ENCODE results near the gene HSP90AA1. TPM values are rescaled to one million over a fixed set of nuclear protein-coding genes. Genes with fewer than 3 reads are reported as not detected.

Gene HSP90AA1
- total and polyA plus RNA-seq, 2 experiments from 2014 or later: 1,401 to 2,107 TPM

- peaks cover 95% of the 10 kb centered on the region for H3K36me3 Mint-ChIP-seq (ENCODE audit: low read depth)
- Histone ChIP-seq H3K9me2 (ENCODE audit: insufficient read depth) (no peaks in the 10 kb centered on the region), H2AFZ (no peak overlapping the region), H3F3A (replicated peaks; ENCODE audit: low read depth) (0 out of 2 replicates have a peak, but pooled peaks cover 7% of the 10 kb centered on the region), H3K4me1 (ENCODE audit: insufficient read depth) (no peaks in the 10 kb centered on the region), H3K4me3 (no peak overlapping the region), H3K79me2 (replicated peaks; ENCODE audit: insufficient read depth) (no peaks in the 10 kb centered on the region), H3K27ac (ENCODE audit: low read depth) (no peak overlapping the region), H3K36me3 (ENCODE audit: insufficient read depth) (peaks cover 70% of the 10 kb centered on the region), H4K20me1 (replicated peaks; ENCODE audit: insufficient read depth) (peaks cover 13% of the 10 kb centered on the region), H3K27me3 (ENCODE audit: insufficient read depth) (no peaks in the 10 kb centered on the region), H3K4me2 (no peak overlapping the region)
- no peak for ATAC-seq
- no peak overlapping the region for H3K27ac Mint-ChIP-seq
- no peak overlapping the region for H3K4me3 Mint-ChIP-seq
- H3K4me1 Mint-ChIP-seq: no peaks in the 10 kb centered on the region
- TF ChIP-seq EZH2phosphoT487 (IDR thresholded peaks at IDR 0.05; ENCODE audit: unreplicated experiment): no peak
- H3K27me3 Mint-ChIP-seq (ENCODE audit: insufficient read depth, low read depth, poor library complexity): peaks cover 8% of the 10 kb centered on the region
- DNase-seq (ENCODE audit: low spot score): no peak
- H3K9me3 Mint-ChIP-seq: no peaks in the 10 kb centered on the region
Observed at GRCh38 chr14:102040153-102040552, 46.7 kb downstream of the HSP90AA1 start.

GRCh38 chr14:102039157-102039556 lies 47.7 kb downstream of the HSP90AA1 start:
- no peak overlapping the region for H3K4me3 ChIP-seq
- peaks cover 3% of the 10 kb centered on the region; the same call in 1 of the 2 replicates for H3F3A ChIP-seq (replicated peaks; ENCODE audit: low read depth)
- no peaks in the 10 kb centered on the region for H3K27me3 ChIP-seq (ENCODE audit: insufficient read depth)
- no peaks in the 10 kb centered on the region for H3K79me2 ChIP-seq (replicated peaks; ENCODE audit: insufficient read depth)
- peaks cover 13% of the 10 kb centered on the region for H4K20me1 ChIP-seq (replicated peaks; ENCODE audit: insufficient read depth)
- H3K36me3 ChIP-seq (ENCODE audit: insufficient read depth): peaks cover 71% of the 10 kb centered on the region
- ATAC-seq (no peak), DNase-seq (ENCODE audit: low spot score) (no peak)
- H3K27me3 Mint-ChIP-seq (ENCODE audit: insufficient read depth, low read depth, poor library complexity): peaks cover 6% of the 10 kb centered on the region
- H3K4me1 ChIP-seq (ENCODE audit: insufficient read depth): no peaks in the 10 kb centered on the region
- H3K27ac ChIP-seq (ENCODE audit: low read depth): no peak overlapping the region
- no peak overlapping the region for H3K4me3 Mint-ChIP-seq
- H3K27ac Mint-ChIP-seq: peak overlapping the region; percentile 36; the same call in 1 of the 2 replicates
- no peaks in the 10 kb centered on the region for H3K4me1 Mint-ChIP-seq
- H3K9me2 ChIP-seq (ENCODE audit: insufficient read depth): no peaks in the 10 kb centered on the region
- no peaks in the 10 kb centered on the region for H3K9me3 Mint-ChIP-seq
- H2AFZ ChIP-seq: no peak overlapping the region
- peaks cover 95% of the 10 kb centered on the region for H3K36me3 Mint-ChIP-seq (ENCODE audit: low read depth)
- H3K4me2 ChIP-seq: no peak overlapping the region
- TF ChIP-seq CREB1 (CRISPR knock-in tag; IDR thresholded peaks at IDR 0.05; ENCODE audit: low read depth) (no peak), STAT1 (IDR thresholded peaks at IDR 0.05; ENCODE audit: unreplicated experiment) (no peak), CTCF (conservative IDR thresholded peaks at IDR 0.05; ENCODE audit: low read depth in 2 of 2) (no peak), EZH2 (IDR thresholded peaks at IDR 0.05; ENCODE audit: low read depth, unreplicated experiment) (no peak), ZNF462 (CRISPR knock-in tag; IDR thresholded peaks at IDR 0.05) (no peak), ZNF331 (CRISPR knock-in tag; IDR thresholded peaks at IDR 0.05; ENCODE audit: low read depth) (no peak), ZNF114 (CRISPR knock-in tag; IDR thresholded peaks at IDR 0.05) (no peak), ETS1 (IDR thresholded peaks at IDR 0.05) (no peak), NANOG (IDR thresholded peaks at IDR 0.05; ENCODE audit: borderline replicate concordance) (no peak), EZH2phosphoT487 (IDR thresholded peaks at IDR 0.05; ENCODE audit: unreplicated experiment) (no peak)

All from GM23338 (cell line).